Endodermal cell (in vitro differentiated cells): Measurements from ENCODE around the gene CDHR3. TPM values are rescaled to one million over a fixed set of nuclear protein-coding genes. Genes with fewer than 3 reads are reported as not detected.
A peak's percentile ranks its signal among the peaks of the same experiment; 100 is the strongest.

Source experiments
- DNase-seq: peaks from one replicate; pipeline ENCODE4 v3.0.0-alpha.2; 2017
- H3K27ac ChIP-seq: 2 replicates; pipeline ENCODE4 v1.5.1; 2013; ENCODE audit warnings: mild to moderate bottlenecking, low read depth, low read length, moderate library complexity
- H3K27me3 ChIP-seq: 2 replicates; pipeline ENCODE4 v1.6.1; 2013; ENCODE audit warnings: mild to moderate bottlenecking, low read length, moderate library complexity; ENCODE audit not compliant: insufficient read depth, control insufficient read depth, poor library complexity, severe bottlenecking
- H3K36me3 ChIP-seq: 2 replicates; pipeline ENCODE4 v1.7.0; 2013; ENCODE audit warnings: mild to moderate bottlenecking, low read length, moderate library complexity; ENCODE audit not compliant: control insufficient read depth, insufficient read depth
- H3K4me1 ChIP-seq: one replicate; pipeline ENCODE4 v1.7.0; 2013; ENCODE audit warnings: low read length; ENCODE audit not compliant: control insufficient read depth, insufficient read depth
- H3K4me3 ChIP-seq: 2 replicates; pipeline ENCODE4 v1.5.1; 2013; ENCODE audit warnings: mild to moderate bottlenecking, low read length, moderate library complexity
- H3K9ac ChIP-seq: 2 replicates; pipeline ENCODE4 v1.6.1; 2013; ENCODE audit warnings: mild to moderate bottlenecking, low read length, moderate library complexity; ENCODE audit not compliant: poor library complexity, severe bottlenecking; ENCODE audit errors: extremely low read depth
- H3K9me3 ChIP-seq: 2 replicates; pipeline ENCODE4 v1.6.1; 2013; ENCODE audit warnings: mild to moderate bottlenecking, low read length, moderate library complexity; ENCODE audit not compliant: control insufficient read depth
- H3K27ac Mint-ChIP-seq: 2 replicates; pipeline ENCODE4 v1.8.0; 2020; ENCODE audit warnings: mixed read lengths
- H3K27me3 Mint-ChIP-seq: 2 replicates; pipeline ENCODE4 v1.8.0; 2021; ENCODE audit warnings: mild to moderate bottlenecking, mixed read lengths; ENCODE audit not compliant: insufficient read depth
- H3K36me3 Mint-ChIP-seq: 2 replicates; pipeline ENCODE4 v1.8.0; 2020; ENCODE audit warnings: low read depth, mixed read lengths
- H3K4me1 Mint-ChIP-seq: 2 replicates; pipeline ENCODE4 v1.8.0; 2020; ENCODE audit warnings: mixed read lengths
- H3K4me3 Mint-ChIP-seq: 2 replicates; pipeline ENCODE4 v1.8.0; 2020; ENCODE audit warnings: mild to moderate bottlenecking, moderate library complexity, mixed read lengths
- H3K9me3 Mint-ChIP-seq: 2 replicates; pipeline ENCODE4 v1.8.0; 2020; ENCODE audit warnings: mild to moderate bottlenecking, mixed read lengths
- CTCF ChIP-seq: fragments of 200-600 bp; sonication (generic); conservative IDR thresholded peaks from 2 replicates; pipeline ENCODE4 v1.5.0; 2021; ENCODE audit warnings: antibody characterized with exemption, mild to moderate bottlenecking
- WGBS, 2 experiments: methylation state at CpG; one replicate each; pipeline versions ENCODE4 v1.1.5 to v1.1.7; 2013; ENCODE audit warnings: missing lambda C conversion rate in 2 of 2, mixed read lengths in 1 of 2; ENCODE audit not compliant: insufficient coverage in 1 of 2, insufficient read length in 1 of 2; 5-methylcytosine and 5-hydroxymethylcytosine counted together
- total RNA-seq, 2 donors: library from RNA; stranded (reverse); fragmentation: NEBNext Ultra II Directional in 1 of 2; extraction: Animal tissue kit (Norgen Biotek cat#: 25700) in 1 of 2; gene quantifications; 2 replicates in 1 of 2; 3 replicates in 1 of 2; pipeline ENCODE4 v1.2.1, GENCODE V29; 2021

The CDHR3 gene
- total RNA-seq, 2 donors from 2014 or later, result 7.5 to 16.1 TPM

- H3K9me3 Mint-ChIP-seq, result peaks cover 13% of the 10 kb centered on the region
- TF ChIP-seq CTCF, result no peak
- Histone ChIP-seq H3K36me3 (no peaks in the 10 kb centered on the region), H3K27ac (no peak overlapping the region), H3K4me1 (peaks cover 2% of the 10 kb centered on the region), H3K27me3 (no peaks in the 10 kb centered on the region), H3K9me3 (peaks cover 5% of the 10 kb centered on the region), H3K4me3 (no peak overlapping the region), H3K9ac (no peak overlapping the region)
- H3K4me1 Mint-ChIP-seq, result peaks cover 3% of the 10 kb centered on the region
- no peaks in the 10 kb centered on the region for H3K27me3 Mint-ChIP-seq
- WGBS, 2 experiments, result 92 to 95% methylated on average over 5 to 7 of the region's 7 CpGs
- no peaks in the 10 kb centered on the region for H3K36me3 Mint-ChIP-seq
- H3K27ac Mint-ChIP-seq, result no peak overlapping the region
- peak; percentile 35 for DNase-seq
- H3K4me3 Mint-ChIP-seq, result no peak overlapping the region
Observed at GRCh38 chr7:106060394-106060920, 97.4 kb downstream of the CDHR3 start.

- Histone ChIP-seq H3K9ac (no peak overlapping the region), H3K4me1 (peaks cover 7% of the 10 kb centered on the region), H3K27me3 (no peaks in the 10 kb centered on the region), H3K27ac (no peak overlapping the region), H3K4me3 (no peak overlapping the region), H3K9me3 (peaks cover 5% of the 10 kb centered on the region), H3K36me3 (no peaks in the 10 kb centered on the region)
- WGBS, 2 experiments, result 93 to 95% methylated on average over 9 of the region's 9 CpGs
- Mint-ChIP-seq H3K27me3 (no peaks in the 10 kb centered on the region), H3K27ac (no peak overlapping the region), H3K9me3 (peaks cover 13% of the 10 kb centered on the region), H3K4me1 (peaks cover 6% of the 10 kb centered on the region), H3K4me3 (no peak overlapping the region), H3K36me3 (no peaks in the 10 kb centered on the region)
- TF ChIP-seq CTCF, result no peak
- peak; percentile 18 for DNase-seq
Observed at GRCh38 chr7:106061301-106061979, 98.4 kb downstream of the CDHR3 start.

GRCh38 chr7:106062006-106062405 is 98.9 kb downstream of the CDHR3 start:
- TF ChIP-seq CTCF, result no peak
- no peaks in the 10 kb centered on the region for H3K36me3 Mint-ChIP-seq
- DNase-seq, result peak; percentile 33
- no peak overlapping the region for H3K27ac Mint-ChIP-seq
- peaks cover 5% of the 10 kb centered on the region for H3K9me3 ChIP-seq
- 96 to 97% methylated on average over 5 to 7 of the region's 7 CpGs for WGBS, 2 experiments
- H3K4me3 Mint-ChIP-seq, result no peak overlapping the region
- no peaks in the 10 kb centered on the region for H3K36me3 ChIP-seq
- no peak overlapping the region for H3K9ac ChIP-seq
- H3K4me1 ChIP-seq, result peaks cover 7% of the 10 kb centered on the region
- peaks cover 13% of the 10 kb centered on the region for H3K9me3 Mint-ChIP-seq
- H3K27me3 ChIP-seq, result no peaks in the 10 kb centered on the region
- H3K27ac ChIP-seq, result no peak overlapping the region
- H3K4me1 Mint-ChIP-seq, result peaks cover 6% of the 10 kb centered on the region
- no peak overlapping the region for H3K4me3 ChIP-seq
- H3K27me3 Mint-ChIP-seq, result no peaks in the 10 kb centered on the region
